Measurements from ENCODE around the gene TCAF1. TPM values are rescaled to one million over a fixed set of nuclear protein-coding genes. Genes with fewer than 3 reads are reported as not detected.
"Not testable (repeated sequence)": the region's sequence is repeated elsewhere in the genome, so short reads cannot be mapped to it uniquely, and the experiment has no call there.

Gene TCAF1
- total and polyA plus RNA-seq, 4 donors, result 108 to 156 (median 121) TPM

DNA sequence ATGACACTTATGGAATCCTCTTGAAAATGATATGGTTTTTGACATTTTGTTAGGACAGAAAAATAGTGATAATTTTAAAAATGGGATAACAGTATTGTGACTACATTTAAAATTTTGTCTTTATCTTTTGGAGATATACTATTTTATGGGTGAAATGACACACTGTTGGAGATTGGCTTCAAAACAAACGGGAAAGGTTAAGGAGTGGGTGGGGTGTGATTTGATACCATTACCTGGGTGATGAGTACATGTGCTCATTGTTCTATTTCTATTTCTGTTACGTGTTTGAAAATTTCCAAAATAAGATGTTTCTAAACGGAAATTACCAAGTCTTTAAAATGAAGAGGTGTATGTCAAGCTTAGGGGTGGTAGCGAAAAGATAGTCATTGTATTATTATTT lies 28.7 kb downstream of the TCAF1 start:
- not testable (repeated sequence) for H3K4me3 ChIP-seq (ENCODE audit: low read depth, low read length); H3K9me3 ChIP-seq (ENCODE audit: control insufficient read depth, insufficient read depth, low read length); H3K4me1 ChIP-seq (ENCODE audit: control insufficient read depth, insufficient read depth, low read length); H3K27ac ChIP-seq (ENCODE audit: low read depth, low read length); H3K27me3 ChIP-seq (ENCODE audit: control insufficient read depth, insufficient read depth, low read length); DNase-seq (ENCODE audit: low read depth in 4 of 6, low spot score in 6 of 6)
- WGBS (ENCODE audit: insufficient coverage), result no CpG with 5 or more reads among the region's 4 CpGs
- peaks cover 10% of the 10 kb centered on the region for H3K36me3 ChIP-seq (ENCODE audit: control insufficient read depth, insufficient read depth, low read length)

DNA sequence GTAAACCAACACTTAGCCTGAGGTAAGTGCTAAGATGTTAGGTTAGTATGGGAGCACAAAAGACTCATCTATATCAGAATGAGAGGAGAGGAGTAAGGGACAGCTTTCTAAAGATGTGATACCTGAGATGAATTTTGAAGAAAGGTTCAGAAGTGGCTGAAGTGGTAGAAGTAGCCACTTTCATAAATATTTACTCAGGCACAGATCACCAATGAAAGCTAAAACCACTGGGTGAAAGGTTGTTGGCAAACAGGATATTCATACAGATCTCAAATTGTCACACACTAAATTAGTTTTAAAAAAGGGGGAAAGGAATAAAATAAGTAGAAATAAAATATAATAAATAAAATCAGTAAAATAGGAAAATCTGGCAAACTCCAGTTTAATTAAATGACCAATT lies 30.4 kb downstream of the TCAF1 start:
- H3K4me1 ChIP-seq (ENCODE audit: control insufficient read depth, insufficient read depth, low read length); H3K27ac ChIP-seq (ENCODE audit: low read depth, low read length); H3K9me3 ChIP-seq (ENCODE audit: control insufficient read depth, insufficient read depth, low read length); DNase-seq (ENCODE audit: low read depth in 4 of 6, low spot score in 6 of 6); H3K4me3 ChIP-seq (ENCODE audit: low read depth, low read length); H3K27me3 ChIP-seq (ENCODE audit: control insufficient read depth, insufficient read depth, low read length): not testable (repeated sequence)
- peaks cover 10% of the 10 kb centered on the region for H3K36me3 ChIP-seq (ENCODE audit: control insufficient read depth, insufficient read depth, low read length)

DNA sequence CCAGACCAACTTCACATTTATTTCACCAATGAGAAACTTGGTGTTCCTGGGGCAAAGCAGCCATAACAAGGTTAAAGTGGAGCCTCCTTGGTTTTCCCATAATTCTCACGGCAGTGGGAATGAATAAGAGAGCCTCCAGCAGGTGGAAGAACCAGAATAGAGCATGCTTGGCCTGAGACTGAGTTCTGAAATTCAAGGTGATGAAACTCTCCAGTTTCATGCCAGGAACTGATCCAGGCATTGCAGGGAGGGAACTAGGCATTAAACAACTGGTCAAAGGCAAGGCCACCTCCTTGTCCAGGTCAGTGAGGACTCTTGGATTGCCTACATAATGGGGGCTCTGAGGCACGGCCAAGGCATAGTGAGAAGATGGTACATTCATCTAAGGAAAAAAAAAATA lies 44.0 kb downstream of the TCAF1 start:
- H3K4me1 ChIP-seq (ENCODE audit: control insufficient read depth, insufficient read depth, low read length); H3K27me3 ChIP-seq (ENCODE audit: control insufficient read depth, insufficient read depth, low read length); DNase-seq (ENCODE audit: low read depth in 4 of 6, low spot score in 6 of 6); H3K4me3 ChIP-seq (ENCODE audit: low read depth, low read length); H3K36me3 ChIP-seq (ENCODE audit: control insufficient read depth, insufficient read depth, low read length); H3K27ac ChIP-seq (ENCODE audit: low read depth, low read length); H3K9me3 ChIP-seq (ENCODE audit: control insufficient read depth, insufficient read depth, low read length): not testable (repeated sequence)
- no CpG with 5 or more reads among the region's 2 CpGs for WGBS (ENCODE audit: insufficient coverage)

DNA sequence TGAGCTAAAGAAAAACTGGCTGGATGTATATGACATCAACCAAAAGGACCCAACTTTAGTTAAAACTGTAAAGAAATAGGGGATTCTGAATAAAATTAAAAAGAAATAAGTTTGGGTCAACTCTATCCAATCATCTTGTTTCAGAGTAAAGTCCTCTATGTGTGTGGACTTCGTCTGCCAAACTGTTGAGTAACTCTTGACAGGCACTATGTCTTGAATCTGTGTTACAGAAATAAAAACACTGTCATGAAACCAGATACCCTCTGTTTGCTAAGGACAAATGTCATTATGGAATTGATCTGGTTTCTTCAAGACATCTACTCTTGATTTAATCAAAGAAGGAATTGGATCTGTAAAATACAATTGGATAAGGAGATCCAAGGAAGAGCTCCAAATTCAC lies 46.5 kb downstream of the TCAF1 start:
- H3K9me3 ChIP-seq (ENCODE audit: control insufficient read depth, insufficient read depth, low read length); DNase-seq (ENCODE audit: low read depth in 4 of 6, low spot score in 6 of 6); H3K36me3 ChIP-seq (ENCODE audit: control insufficient read depth, insufficient read depth, low read length); H3K4me1 ChIP-seq (ENCODE audit: control insufficient read depth, insufficient read depth, low read length); H3K27ac ChIP-seq (ENCODE audit: low read depth, low read length); H3K27me3 ChIP-seq (ENCODE audit: control insufficient read depth, insufficient read depth, low read length); H3K4me3 ChIP-seq (ENCODE audit: low read depth, low read length): not testable (repeated sequence)
- WGBS (ENCODE audit: insufficient coverage), result no CpG with 5 or more reads among the region's 1 CpG

DNA sequence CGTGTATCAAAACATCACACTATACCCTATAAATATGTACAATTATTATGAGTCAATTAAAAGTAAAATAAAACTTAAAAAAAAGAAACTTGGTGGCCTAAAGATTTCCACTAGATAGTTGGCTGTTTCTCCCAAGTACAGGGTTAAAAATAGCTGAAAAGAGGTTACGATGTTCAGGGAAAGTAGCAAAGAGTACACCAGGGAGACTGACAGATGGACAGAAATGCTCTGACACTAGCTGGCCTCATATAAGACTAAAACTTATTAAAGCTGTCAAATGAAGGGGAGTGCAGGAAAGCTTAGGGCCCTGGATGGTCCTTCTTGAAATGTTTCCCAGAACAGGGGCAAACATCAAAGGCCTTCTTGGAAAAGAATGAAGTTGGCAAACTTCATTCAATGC lies 51.3 kb downstream of the TCAF1 start:
- WGBS (ENCODE audit: insufficient coverage), result 88% methylated on average over 1 of the region's 2 CpGs
- Histone ChIP-seq H3K36me3 (ENCODE audit: control insufficient read depth, insufficient read depth, low read length) (no peaks in the 10 kb centered on the region), H3K4me3 (ENCODE audit: low read depth, low read length) (no peak overlapping the region), H3K9me3 (ENCODE audit: control insufficient read depth, insufficient read depth, low read length) (peaks cover 3% of the 10 kb centered on the region), H3K27me3 (ENCODE audit: control insufficient read depth, insufficient read depth, low read length) (no peaks in the 10 kb centered on the region), H3K27ac (ENCODE audit: low read depth, low read length) (no peak overlapping the region), H3K4me1 (ENCODE audit: control insufficient read depth, insufficient read depth, low read length) (no peaks in the 10 kb centered on the region)
- no peak for DNase-seq (ENCODE audit: low read depth in 4 of 6, low spot score in 6 of 6)

DNA sequence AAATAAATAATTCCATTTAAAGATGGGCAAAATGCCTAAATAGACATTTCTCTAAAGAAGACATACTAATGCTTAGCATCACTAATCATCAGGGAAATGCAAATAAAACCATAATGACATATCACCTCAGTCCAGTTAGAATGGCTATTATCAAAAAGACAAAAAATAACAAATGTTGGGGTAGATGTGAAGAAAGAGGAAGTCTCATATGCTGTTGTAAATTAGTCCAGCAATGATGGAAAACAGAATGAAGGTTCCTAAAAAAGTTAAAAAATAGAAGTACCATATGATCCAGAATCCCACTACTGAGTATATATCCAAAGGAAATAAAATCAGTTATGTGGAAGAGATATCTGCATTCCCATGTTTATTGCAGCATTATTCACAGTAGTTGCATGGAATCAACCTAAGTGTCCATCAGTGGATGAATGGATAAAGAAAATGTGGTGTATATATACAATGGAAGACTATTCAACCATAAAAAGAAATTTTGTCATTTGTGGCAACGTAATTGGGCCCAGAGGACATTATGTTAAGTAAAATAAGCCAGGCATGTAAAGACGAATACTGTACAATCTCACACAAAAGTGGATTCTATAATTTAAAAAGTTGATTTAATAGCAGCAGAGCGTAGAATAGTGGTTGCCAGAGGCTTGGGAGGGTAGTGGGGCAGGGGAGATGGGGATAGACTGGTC lies 52.0 kb downstream of the TCAF1 start:
- H3K36me3 ChIP-seq (ENCODE audit: control insufficient read depth, insufficient read depth, low read length), result no peaks in the 10 kb centered on the region
- 25% methylated on average over 1 of the region's 3 CpGs for WGBS (ENCODE audit: insufficient coverage)
- H3K27ac ChIP-seq (ENCODE audit: low read depth, low read length), result no peak overlapping the region
- no peaks in the 10 kb centered on the region for H3K4me1 ChIP-seq (ENCODE audit: control insufficient read depth, insufficient read depth, low read length)
- no peaks in the 10 kb centered on the region for H3K27me3 ChIP-seq (ENCODE audit: control insufficient read depth, insufficient read depth, low read length)
- no peak for DNase-seq (ENCODE audit: low read depth in 4 of 6, low spot score in 6 of 6)
- H3K9me3 ChIP-seq (ENCODE audit: control insufficient read depth, insufficient read depth, low read length), result peaks cover 3% of the 10 kb centered on the region
- no peak overlapping the region for H3K4me3 ChIP-seq (ENCODE audit: low read depth, low read length)

DNA sequence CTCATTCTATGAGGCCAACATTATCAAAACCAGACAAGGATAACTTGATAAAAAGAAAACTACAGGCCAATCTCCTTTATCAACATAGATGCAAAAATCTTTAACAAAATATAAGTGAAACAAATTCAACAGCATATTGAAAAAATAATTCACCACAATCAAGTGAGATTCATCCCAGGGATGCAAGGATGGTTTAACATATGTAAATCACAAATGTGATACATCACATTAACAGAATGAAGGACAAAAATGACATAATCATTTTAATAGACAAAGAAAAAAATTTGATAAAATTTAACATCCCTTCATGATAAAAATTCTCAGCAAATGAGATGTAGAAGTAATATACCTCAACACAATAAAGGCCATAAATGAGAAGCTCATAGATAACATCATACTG lies 53.8 kb downstream of the TCAF1 start:
- Histone ChIP-seq H3K27me3 (ENCODE audit: control insufficient read depth, insufficient read depth, low read length) (no peaks in the 10 kb centered on the region), H3K9me3 (ENCODE audit: control insufficient read depth, insufficient read depth, low read length) (peaks cover 3% of the 10 kb centered on the region), H3K4me1 (ENCODE audit: control insufficient read depth, insufficient read depth, low read length) (no peaks in the 10 kb centered on the region), H3K27ac (ENCODE audit: low read depth, low read length) (no peak overlapping the region), H3K36me3 (ENCODE audit: control insufficient read depth, insufficient read depth, low read length) (no peaks in the 10 kb centered on the region), H3K4me3 (ENCODE audit: low read depth, low read length) (no peak overlapping the region)
- no peak for DNase-seq (ENCODE audit: low read depth in 4 of 6, low spot score in 6 of 6)

DNA sequence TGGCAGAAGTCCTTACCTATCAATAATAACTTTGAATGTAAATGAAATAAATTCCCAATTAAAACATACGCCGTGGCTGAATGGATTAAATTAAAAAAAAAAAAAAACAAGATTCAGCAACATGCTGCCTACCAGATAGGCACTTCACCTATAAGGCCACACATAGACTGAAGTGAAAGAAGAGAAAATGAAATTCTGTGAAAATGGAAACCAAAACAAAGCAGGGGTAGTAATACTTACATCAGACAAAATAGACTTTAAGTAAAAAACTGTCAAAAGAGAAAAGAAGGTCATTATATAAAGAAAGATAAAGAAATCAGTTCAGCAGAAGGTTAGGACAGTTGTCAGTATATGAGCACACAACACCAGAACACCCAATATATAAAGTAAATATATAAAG lies 55.3 kb downstream of the TCAF1 start:
- H3K4me3 ChIP-seq (ENCODE audit: low read depth, low read length), result no peak overlapping the region
- H3K9me3 ChIP-seq (ENCODE audit: control insufficient read depth, insufficient read depth, low read length), result peaks cover 3% of the 10 kb centered on the region
- H3K36me3 ChIP-seq (ENCODE audit: control insufficient read depth, insufficient read depth, low read length), result no peaks in the 10 kb centered on the region
- no peaks in the 10 kb centered on the region for H3K4me1 ChIP-seq (ENCODE audit: control insufficient read depth, insufficient read depth, low read length)
- no peak overlapping the region for H3K27ac ChIP-seq (ENCODE audit: low read depth, low read length)
- H3K27me3 ChIP-seq (ENCODE audit: control insufficient read depth, insufficient read depth, low read length), result no peaks in the 10 kb centered on the region
- no CpG with 5 or more reads among the region's 2 CpGs for WGBS (ENCODE audit: insufficient coverage)
- no peak for DNase-seq (ENCODE audit: low read depth in 4 of 6, low spot score in 6 of 6)

DNA sequence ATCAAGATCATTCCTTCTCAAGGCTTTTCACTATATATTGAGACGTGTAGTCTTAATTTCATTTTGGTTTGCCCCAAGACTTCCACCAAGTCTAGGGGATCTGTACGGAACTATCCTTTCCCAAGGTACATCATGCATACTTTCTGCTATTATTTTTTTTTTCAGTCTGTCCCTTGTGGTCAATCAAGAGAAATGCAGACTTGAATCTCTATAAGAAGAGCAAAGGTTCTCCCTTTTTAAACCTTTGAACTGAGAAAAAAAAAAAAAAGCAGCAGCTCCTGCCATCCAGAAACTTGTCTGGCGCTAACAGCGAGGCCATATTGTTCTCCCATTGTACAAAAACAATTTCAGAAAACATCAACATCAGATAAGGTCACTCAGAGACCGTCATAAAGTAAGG lies 60.3 kb downstream of the TCAF1 start:
- H3K4me1 ChIP-seq (ENCODE audit: control insufficient read depth, insufficient read depth, low read length); H3K9me3 ChIP-seq (ENCODE audit: control insufficient read depth, insufficient read depth, low read length); H3K27me3 ChIP-seq (ENCODE audit: control insufficient read depth, insufficient read depth, low read length); H3K27ac ChIP-seq (ENCODE audit: low read depth, low read length); DNase-seq (ENCODE audit: low read depth in 4 of 6, low spot score in 6 of 6); H3K36me3 ChIP-seq (ENCODE audit: control insufficient read depth, insufficient read depth, low read length); H3K4me3 ChIP-seq (ENCODE audit: low read depth, low read length): not testable (repeated sequence)
- WGBS (ENCODE audit: insufficient coverage), result no CpG with 5 or more reads among the region's 5 CpGs

DNA sequence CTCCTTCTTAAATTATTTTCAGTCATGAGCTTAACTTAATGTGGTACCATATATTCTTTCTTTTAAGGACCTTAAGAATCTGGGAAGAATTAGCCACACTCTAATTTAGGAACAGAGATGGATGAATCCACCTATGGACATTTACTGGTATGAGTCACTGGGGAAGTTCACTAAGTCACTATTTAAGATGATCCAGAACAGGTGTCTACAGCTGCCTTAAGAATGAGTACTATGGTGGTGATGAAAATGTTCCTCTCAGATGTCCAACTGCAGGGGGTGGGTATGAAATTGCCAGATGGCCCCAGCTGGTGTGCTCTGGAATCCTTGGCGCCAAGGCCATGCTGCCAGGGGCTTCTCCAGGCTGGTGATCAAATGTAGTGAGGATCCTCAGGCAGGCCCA lies 61.9 kb downstream of the TCAF1 start:
- not testable (repeated sequence) for H3K27me3 ChIP-seq (ENCODE audit: control insufficient read depth, insufficient read depth, low read length); H3K9me3 ChIP-seq (ENCODE audit: control insufficient read depth, insufficient read depth, low read length); H3K27ac ChIP-seq (ENCODE audit: low read depth, low read length); H3K4me3 ChIP-seq (ENCODE audit: low read depth, low read length); DNase-seq (ENCODE audit: low read depth in 4 of 6, low spot score in 6 of 6); H3K36me3 ChIP-seq (ENCODE audit: control insufficient read depth, insufficient read depth, low read length); H3K4me1 ChIP-seq (ENCODE audit: control insufficient read depth, insufficient read depth, low read length)
- no CpG with 5 or more reads among the region's 1 CpG for WGBS (ENCODE audit: insufficient coverage)
